Measurements from ENCODE around the gene AGBL4.

- TF ChIP-seq SIN3A (IDR thresholded peaks at IDR 0.05; ENCODE audit: borderline replicate concordance, insufficient read depth, low read length) (no peak), TAF1 (IDR thresholded peaks at IDR 0.05; ENCODE audit: borderline replicate concordance, insufficient read depth, low read length) (no peak), REST (IDR thresholded peaks at IDR 0.05; ENCODE audit: insufficient read depth in 1 of 2, low read depth in 2 of 2, low read length in 2 of 2) (no peak), POLR2AphosphoS5 (IDR thresholded peaks at IDR 0.05; ENCODE audit: low read depth, low read length) (no peak)
These were observed 1369.0 kb downstream of the AGBL4 start for GRCh38 chr1:48654606-48655210.
